ENCODE measurements around the gene TK1.
"Not testable (repeated sequence)": the region's sequence is repeated elsewhere in the genome, so short reads cannot be mapped to it uniquely, and the experiment has no call there.

TK1 gene

DNA sequence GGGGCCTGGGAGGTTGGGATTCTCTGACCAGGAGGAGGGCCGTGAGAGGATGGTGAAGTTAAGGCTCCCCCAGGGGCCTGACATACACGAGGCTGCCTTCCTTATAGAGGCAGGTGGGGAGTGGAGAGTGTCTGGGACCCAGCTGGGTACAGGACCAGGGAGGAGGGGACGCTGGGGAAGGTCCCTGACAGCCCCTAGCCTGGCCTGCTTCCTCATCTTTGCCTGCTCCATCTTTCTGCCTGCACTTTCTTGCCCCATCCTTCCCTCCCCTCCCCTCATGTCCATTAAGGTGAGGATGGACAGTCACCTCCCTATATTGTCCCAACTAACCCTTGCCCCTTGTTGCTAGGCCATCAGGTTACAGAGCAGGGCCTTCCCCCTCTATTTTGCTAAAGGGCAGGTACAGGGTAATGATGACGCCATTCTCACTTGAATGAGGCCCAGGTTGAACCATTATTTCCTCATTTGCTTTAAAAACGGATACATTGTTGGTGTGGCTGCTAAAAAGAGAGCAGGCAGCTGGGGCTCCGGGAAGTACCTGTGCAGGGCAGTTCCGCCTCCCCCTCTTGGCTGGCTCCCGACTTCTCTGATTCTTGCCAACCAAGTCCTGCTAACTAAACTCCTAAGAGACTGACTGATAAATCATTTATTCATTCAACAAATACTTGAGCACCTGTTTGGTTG, 39.4 kb downstream of the TK1 start:
- no peak for DNase-seq

GRCh38 chr17:78146881-78147280, 40.0 kb downstream of the TK1 start:
- no peak for DNase-seq

GRCh38 chr17:78146471-78146869, 40.4 kb downstream of the TK1 start:
- no peak for DNase-seq

- no peak for DNase-seq
Measured at GRCh38 chr17:78144736-78145641, 41.9 kb downstream of the TK1 start.

- no peak for DNase-seq
Measured at GRCh38 chr17:78144147-78144719, 42.6 kb downstream of the TK1 start.

DNA sequence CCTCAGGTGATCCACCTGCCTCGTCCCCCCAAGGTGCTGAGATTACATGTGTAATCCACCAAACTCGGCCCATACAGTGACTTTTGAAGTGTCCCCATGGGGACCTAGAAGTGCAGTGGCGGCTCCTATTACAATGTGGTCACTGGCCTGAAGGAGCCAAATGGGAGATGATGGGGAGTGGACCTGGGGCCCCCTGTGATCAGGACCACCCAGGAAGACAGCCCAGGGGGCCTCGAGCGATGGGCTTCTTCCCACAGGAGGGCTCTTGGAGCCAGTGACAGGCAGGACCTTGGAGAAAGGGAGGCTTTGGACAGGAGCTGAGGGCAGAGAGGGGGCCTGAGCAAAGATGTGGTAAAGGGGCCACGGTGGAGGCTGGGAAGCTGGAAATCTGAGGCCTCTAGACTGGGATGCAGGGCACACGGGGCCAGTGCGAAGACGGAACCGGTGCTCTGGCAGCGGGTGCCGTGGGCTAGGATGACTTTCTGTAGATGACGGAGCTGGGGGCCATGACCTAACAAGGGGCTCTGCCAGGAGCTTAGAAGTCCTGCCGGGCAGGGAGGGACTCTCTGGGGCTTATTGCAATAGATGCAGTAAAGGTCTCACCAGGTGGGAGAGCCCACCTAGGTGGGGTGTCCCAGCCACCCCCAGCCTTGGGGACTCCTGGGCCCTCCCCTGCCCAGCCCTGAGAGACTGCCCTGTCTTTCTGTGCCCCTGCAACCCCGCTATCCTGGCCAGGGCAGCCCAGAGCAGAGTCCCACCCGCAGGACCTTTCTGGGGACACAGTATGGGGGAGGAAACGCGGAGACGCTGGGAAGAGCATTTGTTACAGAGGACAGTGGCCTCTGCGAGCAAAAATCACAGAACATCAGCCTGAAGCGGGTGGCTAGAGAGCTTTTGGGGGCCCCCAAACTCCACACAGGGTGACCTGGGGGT, 43.4 kb downstream of the TK1 start:
- no peak for DNase-seq

DNA sequence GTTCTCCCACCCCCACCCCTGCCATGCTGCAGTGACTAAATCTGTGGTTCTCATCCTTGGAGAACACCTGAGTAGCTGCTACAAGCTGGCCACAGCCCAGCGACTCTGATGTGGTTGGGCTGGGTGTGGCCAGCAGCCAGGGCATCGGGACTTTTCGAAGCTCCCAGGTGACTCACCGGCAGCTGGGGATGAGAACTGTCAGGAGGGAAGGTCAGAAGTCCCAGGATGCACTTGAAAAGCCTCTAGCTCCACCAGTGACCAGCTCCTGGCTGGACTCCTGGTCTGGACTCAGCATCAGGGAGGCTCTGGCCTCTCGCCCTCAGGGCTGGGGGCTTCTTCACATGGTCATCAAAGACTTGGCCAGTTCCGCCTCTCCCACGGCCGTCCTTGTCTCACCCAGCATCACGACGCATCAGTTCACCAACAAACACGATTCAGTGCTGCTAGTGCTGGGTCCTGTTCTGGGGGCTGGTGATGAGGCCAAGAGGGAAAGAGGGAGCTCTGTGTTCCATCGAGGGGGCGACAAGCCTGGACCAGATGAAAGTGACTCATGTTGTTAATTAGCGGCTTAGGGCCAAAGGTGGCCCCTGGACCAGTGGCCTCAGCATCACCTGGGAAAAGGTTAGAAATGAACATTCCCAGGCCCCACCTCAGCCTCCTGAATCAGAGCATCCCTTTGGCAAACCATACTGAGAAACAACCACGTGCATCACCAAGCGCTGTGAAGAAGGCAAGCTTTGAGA, 44.6 kb downstream of the TK1 start:
- DNase-seq: no peak

DNA sequence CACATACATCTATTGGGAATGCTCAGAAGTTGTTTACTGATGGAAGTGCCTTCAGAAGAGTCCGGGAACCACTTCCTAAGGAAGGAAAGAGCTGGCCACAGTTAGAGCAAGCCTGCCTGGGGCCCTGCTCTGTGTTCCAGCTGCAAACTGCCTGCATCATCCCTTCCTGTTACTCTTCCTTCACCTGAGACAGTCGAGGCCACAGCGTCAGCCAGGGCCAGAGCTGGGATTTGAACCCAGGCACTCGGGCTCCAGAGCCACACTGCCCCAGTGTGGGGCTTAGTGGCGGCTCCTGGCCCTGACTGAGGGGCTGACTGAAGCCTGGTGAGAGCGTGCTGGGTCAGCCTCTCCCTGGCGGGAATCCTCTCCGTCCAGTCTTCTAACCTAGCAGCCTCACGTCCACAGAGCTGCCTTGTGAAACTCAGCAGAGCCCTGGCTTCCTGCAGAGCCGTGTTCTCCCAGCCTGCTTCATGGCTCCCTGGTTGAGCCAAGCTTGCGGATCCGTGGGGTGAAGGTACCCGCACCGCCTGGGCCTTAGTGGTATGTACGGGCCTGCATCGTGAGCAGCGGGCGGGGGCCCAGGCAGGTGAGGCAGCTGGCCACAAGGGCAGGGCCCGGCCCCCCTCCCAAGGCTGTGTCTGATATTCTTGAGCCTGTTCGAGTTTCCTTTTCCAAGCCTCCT, 45.3 kb downstream of the TK1 start:
- no peak for DNase-seq

GRCh38 chr17:78140169-78141051, 46.4 kb downstream of the TK1 start:
- DNase-seq: peak; percentile 85

- DNase-seq: not testable (repeated sequence)
Measured at GRCh38 chr17:78139861-78140168, 47.0 kb downstream of the TK1 start.

GRCh38 chr17:78138204-78139060, 48.4 kb downstream of the TK1 start:
- no peak for DNase-seq

- peak; percentile 51 for DNase-seq
Measured at GRCh38 chr17:78137392-78138203, 49.3 kb downstream of the TK1 start.

DNA sequence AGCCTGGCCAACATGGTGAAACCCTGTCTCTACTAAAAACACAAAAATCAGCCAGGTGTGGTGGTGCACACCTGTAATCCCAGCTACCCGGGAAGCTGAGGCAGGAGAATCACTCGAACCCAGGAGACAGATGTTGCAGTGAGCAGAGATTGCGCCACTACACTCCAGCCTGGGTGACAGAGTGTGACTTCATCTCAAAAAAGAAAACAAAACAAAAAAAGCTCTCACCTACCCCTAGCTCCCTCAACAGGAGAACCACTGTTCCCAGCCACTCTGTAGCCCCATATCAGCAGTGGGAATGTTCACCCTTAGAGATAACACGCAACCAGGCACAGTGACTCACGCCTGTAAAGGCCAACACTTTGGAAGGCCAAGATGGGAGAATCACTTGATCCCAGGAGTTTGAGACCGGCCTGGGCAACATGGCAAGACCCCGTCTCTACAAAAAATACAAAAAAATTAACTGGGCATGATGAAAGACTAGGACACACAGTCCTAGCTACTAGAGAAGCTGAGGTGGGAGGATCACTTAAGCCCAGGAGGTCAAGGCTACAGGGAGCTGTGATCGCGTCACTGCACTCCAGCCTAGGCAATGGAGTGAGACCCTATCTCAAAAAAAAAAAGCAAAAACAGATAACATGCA, 50.9 kb downstream of the TK1 start:
- no peak for DNase-seq

DNA sequence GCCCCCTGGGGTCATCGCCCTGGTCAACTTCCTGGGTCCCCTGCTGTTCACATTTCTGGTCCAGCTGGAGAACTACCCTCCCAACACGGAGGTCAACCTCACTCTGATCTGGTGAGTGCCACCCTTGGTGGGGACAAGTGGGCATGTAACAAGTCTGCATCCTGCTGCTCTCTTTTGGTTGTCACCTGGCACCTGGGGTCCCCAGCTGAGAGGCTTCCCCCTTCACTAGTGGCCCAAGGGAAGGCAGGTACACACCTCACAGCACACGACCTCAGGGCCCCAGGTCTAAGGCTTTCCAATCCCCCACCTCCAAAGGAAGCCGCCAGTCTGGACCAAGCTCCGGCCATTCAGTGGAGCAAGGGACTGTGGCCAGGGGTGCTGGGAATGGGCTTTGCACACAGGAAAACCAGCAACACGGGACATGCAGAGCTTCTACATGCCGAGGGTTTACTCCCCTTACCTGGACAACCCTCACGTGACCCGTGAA, 51.9 kb downstream of the TK1 start:
- DNase-seq: no peak

DNA sequence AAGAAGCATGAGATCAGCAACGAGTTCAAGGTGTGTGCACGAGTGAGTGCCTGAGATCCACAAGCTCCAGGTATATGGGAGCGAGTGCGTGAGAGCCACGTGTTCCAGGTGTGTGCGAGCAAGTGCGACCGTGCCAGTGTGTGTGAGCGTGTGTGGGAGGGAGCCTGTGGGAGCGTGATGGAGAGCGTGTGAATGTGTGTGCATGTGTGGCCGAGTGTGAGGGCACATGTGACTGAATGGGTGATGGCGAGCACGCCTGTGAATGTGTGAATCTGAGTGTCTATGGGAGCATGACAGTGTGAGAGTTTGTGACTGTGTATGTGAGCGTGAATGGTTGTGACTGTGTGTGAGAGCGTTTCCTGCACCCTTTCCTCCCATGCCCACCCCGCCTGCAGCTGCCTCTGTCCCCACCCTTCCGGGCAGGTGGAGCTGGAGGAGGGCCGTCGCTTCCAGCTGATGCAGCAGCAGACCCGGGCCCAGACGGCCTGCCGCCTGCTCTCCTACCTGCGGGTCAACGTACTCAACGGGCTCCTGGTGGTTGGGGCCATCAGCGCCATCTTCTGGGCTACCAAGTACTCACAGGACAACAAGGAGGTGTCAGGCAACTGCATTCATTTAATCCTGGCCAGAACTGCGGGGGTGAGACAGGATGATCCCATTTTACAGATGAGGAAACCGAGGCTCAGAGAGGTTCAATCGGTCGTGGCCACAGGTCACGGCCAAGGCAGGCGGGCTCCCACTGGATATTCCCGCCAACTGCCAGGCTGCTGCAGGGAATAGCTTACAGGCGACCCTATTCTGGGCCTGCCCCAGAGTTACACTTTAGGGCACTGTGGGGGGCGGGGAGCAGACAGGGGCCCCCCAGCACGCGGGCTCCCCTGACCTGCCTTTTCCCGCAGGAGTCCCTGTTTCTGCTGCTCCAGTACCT, 52.6 kb downstream of the TK1 start:
- DNase-seq: peak; percentile 75

DNA sequence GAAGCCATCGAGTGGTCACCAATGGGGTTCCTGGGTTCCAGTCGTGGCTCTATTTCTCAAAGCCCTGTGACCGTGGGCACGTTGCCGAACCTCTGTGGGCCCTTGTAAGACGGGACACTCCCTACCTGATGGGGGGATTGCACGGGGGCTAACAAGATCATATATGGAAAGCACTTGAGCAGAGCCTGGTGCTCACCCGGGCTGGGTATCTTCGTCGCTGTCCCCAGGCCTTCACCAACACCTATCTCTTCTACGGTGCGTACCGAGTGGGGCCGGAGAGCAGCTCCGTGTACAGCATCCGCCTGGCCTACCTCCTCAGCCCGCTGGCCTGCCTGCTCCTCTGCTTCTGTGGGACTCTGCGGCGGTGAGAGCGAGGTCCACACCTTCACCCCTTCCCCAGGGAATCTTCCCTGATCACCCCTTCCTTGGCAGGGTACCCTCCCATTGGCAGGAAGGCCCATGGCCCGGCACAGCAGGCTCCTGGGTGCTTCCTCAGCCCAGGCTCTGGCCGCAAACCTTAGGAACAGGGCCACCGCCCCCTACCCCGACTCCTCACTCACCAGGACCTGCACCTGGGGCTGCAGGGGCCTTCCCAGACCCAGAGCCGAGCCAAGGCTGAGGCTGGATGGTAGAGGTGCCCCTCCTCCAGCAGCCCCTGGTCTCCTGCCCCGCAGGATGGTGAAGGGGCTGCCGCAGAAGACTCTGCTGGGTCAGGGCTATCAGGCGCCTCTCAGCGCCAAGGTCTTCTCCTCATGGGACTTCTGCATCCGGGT, 53.5 kb downstream of the TK1 start:
- DNase-seq: peak; percentile 7
